SK-N-MC (cell line): Measurements from ENCODE around the gene RSRC1.

Experiments
- EZH2 ChIP-seq: fragments of 200-600 bp; sonication (generic); IDR thresholded peaks from one replicate; pipeline ENCODE4 v1.6.1; 2017; ENCODE audit warnings: antibody characterized with exemption
- FOXP2 ChIP-seq: optimal IDR thresholded peaks from 2 replicates; pipeline ENCODE3; 2011; ENCODE audit warnings: mild to moderate bottlenecking, moderate library complexity; ENCODE audit not compliant: insufficient read depth; ENCODE audit errors: extremely low read length, control extremely low read depth
- POLR2AphosphoS5 ChIP-seq: IDR thresholded peaks from 2 replicates; pipeline ENCODE4 v1.6.1; 2012; ENCODE audit warnings: mild to moderate bottlenecking, low read depth, low read length, borderline replicate concordance

DNA sequence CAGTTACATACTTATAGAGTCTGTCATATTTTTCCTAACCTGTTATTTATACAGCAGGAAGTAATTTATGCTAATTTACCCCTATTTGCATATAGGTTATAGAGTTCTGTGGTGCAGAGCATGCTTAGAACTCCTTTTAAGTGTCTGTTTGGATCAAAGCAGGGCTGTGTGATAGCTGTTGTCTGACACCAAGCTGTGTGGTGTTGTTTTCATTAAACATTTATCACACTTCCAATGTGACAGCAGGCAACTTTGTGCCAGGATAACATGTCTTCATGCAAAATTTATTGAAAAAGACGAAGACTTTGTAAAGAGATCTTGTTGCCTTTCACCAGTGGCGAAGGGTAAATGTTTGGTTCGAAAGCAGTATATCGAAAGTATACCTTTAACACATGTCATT, 100.2 kb downstream of the RSRC1 start:
- TF ChIP-seq POLR2AphosphoS5 (no peak), FOXP2 (peak; percentile 47), EZH2 (no peak)
